Germinal center (tissue), 1 donor: Measurements from ENCODE around the gene GAD2.

Experiments used
- DNase-seq: peaks from one replicate; pipeline ENCODE4 v3.0.0; 2012; ENCODE audit warnings: mixed read lengths, low spot score

GAD2 gene

GRCh38 chr10:26222563-26222962 is 6.0 kb downstream of the GAD2 start:
- no peak for DNase-seq

GRCh38 chr10:26225322-26225721 is 8.7 kb downstream of the GAD2 start:
- DNase-seq, result no peak

- no peak for DNase-seq
Observed at GRCh38 chr10:26227786-26228185, 11.2 kb downstream of the GAD2 start.

- DNase-seq, result no peak
Observed at GRCh38 chr10:26232174-26232573, 15.6 kb downstream of the GAD2 start.

- DNase-seq, result no peak
Observed at GRCh38 chr10:26235761-26236160, 19.2 kb downstream of the GAD2 start.

GRCh38 chr10:26238378-26238777 is 21.8 kb downstream of the GAD2 start:
- DNase-seq, result no peak

GRCh38 chr10:26242706-26243350 is 26.3 kb downstream of the GAD2 start:
- no peak for DNase-seq

- DNase-seq, result no peak
Observed at GRCh38 chr10:26243351-26243720, 26.8 kb downstream of the GAD2 start.

- DNase-seq, result no peak
Observed at GRCh38 chr10:26249681-26250080, 33.1 kb downstream of the GAD2 start.

GRCh38 chr10:26251925-26252324 is 35.4 kb downstream of the GAD2 start:
- no peak for DNase-seq

- no peak for DNase-seq
Observed at GRCh38 chr10:26254616-26255015, 38.0 kb downstream of the GAD2 start.

GRCh38 chr10:26259341-26259740 is 42.8 kb downstream of the GAD2 start:
- no peak for DNase-seq

- no peak for DNase-seq
Observed at GRCh38 chr10:26269754-26270153, 53.2 kb downstream of the GAD2 start.

GRCh38 chr10:26274391-26274790 is 57.8 kb downstream of the GAD2 start:
- DNase-seq, result no peak

- no peak for DNase-seq
Observed at GRCh38 chr10:26278295-26278694, 61.7 kb downstream of the GAD2 start.

GRCh38 chr10:26290236-26290635 is 73.7 kb downstream of the GAD2 start:
- no peak for DNase-seq

- no peak for DNase-seq
Observed at GRCh38 chr10:26291721-26292480, 75.3 kb downstream of the GAD2 start.

- no peak for DNase-seq
Observed at GRCh38 chr10:26296360-26296759, 79.8 kb downstream of the GAD2 start.

GRCh38 chr10:26300001-26300400 is 83.4 kb downstream of the GAD2 start:
- DNase-seq, result no peak

- no peak for DNase-seq
Observed at GRCh38 chr10:26303366-26303765, 86.8 kb downstream of the GAD2 start.

GRCh38 chr10:26310361-26310760 is 93.8 kb downstream of the GAD2 start:
- DNase-seq, result peak; percentile 77

GRCh38 chr10:26311383-26311940 is 94.9 kb downstream of the GAD2 start:
- peak; percentile 25 for DNase-seq

GRCh38 chr10:26314265-26315013 is 97.9 kb downstream of the GAD2 start:
- DNase-seq, result no peak
